ENCODE results near the gene FBXL5. TPM values are rescaled to one million over a fixed set of nuclear protein-coding genes. Genes with fewer than 3 reads are reported as not detected.
A peak's percentile ranks its signal among the peaks of the same experiment; 100 is the strongest.

Gene FBXL5
- total RNA-seq, 1 donor from 2014 or later, result 54.4 TPM

DNA sequence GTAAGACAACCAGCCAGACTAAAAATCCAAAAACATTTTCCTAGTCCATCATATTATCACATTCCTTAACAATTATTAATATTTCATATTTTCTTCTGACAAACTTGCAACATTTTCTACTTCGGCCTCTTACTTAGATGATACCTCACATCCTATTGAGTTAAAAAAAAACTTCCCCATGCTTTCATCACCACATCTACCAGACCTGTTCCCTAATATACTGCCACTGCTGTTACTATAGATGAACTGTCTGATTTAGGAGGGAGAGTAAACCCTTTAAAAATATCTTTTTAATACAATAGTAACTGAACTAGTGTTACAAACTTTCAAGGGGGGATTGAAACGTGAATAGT is 28.0 kb upstream of the FBXL5 start:
- TF ChIP-seq, protein P1, sequence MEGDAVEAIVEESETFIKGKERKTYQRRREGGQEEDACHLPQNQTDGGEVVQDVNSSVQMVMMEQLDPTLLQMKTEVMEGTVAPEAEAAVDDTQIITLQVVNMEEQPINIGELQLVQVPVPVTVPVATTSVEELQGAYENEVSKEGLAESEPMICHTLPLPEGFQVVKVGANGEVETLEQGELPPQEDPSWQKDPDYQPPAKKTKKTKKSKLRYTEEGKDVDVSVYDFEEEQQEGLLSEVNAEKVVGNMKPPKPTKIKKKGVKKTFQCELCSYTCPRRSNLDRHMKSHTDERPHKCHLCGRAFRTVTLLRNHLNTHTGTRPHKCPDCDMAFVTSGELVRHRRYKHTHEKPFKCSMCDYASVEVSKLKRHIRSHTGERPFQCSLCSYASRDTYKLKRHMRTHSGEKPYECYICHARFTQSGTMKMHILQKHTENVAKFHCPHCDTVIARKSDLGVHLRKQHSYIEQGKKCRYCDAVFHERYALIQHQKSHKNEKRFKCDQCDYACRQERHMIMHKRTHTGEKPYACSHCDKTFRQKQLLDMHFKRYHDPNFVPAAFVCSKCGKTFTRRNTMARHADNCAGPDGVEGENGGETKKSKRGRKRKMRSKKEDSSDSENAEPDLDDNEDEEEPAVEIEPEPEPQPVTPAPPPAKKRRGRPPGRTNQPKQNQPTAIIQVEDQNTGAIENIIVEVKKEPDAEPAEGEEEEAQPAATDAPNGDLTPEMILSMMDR (IDR thresholded peaks at IDR 0.05), result no peak
- no peaks in the 10 kb centered on the region for H3K9me3 Mint-ChIP-seq (ENCODE audit: low read depth)
- H3K27me3 Mint-ChIP-seq (ENCODE audit: low read depth), result no peaks in the 10 kb centered on the region
- peaks cover 62% of the 10 kb centered on the region for H3K4me1 Mint-ChIP-seq (ENCODE audit: low read depth)
- peak overlapping the region; percentile 100 for H3K27ac Mint-ChIP-seq (ENCODE audit: unreplicated experiment)
- H3K4me3 Mint-ChIP-seq (ENCODE audit: unreplicated experiment), result peak overlapping the region; percentile 99
- H3K36me3 Mint-ChIP-seq (ENCODE audit: low read depth), result peaks cover 18% of the 10 kb centered on the region
- DNase-seq (ENCODE audit: low spot score), result no peak

DNA sequence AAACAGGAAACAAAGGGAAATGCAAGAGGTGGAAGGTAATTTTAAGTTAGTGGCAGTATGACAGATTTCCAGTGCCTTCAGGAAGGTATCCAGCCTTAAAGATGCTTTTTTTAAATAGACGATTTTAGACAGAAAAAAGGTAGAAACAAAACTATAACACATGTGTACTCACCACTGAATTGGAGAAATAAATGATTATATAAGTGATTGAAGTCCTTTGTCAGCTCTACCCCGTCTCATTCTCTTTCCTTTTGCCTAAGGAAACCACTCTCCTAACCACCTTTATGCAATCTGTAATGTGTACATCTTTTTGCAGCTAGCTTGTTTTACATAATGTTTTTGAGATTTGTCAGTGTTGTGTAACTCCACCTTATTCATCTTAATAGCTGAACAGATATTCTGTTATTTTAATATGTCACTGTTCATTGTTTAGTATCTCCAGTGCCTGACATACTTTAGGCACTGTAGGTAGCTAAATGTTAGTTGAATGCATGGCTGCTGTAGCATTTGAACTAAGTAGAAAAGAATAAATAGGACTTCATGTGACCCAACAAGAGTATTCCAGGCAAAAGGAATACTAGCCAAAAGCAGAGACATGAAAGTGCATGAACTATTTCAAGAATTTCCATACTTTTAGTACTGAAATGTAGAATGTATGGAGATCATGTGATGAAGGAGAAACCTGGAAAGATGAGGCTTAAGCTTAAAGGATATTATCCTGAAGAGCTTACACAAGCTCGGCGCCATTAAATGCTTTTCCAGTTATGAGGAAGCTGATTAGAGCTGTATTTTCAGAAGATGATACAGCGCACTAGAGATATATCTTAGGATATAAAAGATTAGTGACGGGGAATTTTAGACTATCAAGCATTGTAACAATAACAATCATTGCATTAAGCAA is 27.3 kb upstream of the FBXL5 start:
- peak overlapping the region; percentile 99 for H3K4me3 Mint-ChIP-seq (ENCODE audit: unreplicated experiment)
- peaks cover 16% of the 10 kb centered on the region for H3K36me3 Mint-ChIP-seq (ENCODE audit: low read depth)
- H3K27me3 Mint-ChIP-seq (ENCODE audit: low read depth), result no peaks in the 10 kb centered on the region
- TF ChIP-seq, protein P1 (IDR thresholded peaks at IDR 0.05), result no peak
- H3K9me3 Mint-ChIP-seq (ENCODE audit: low read depth), result no peaks in the 10 kb centered on the region
- no peak for DNase-seq (ENCODE audit: low spot score)
- H3K4me1 Mint-ChIP-seq (ENCODE audit: low read depth), result peaks cover 61% of the 10 kb centered on the region
- peak overlapping the region; percentile 100 for H3K27ac Mint-ChIP-seq (ENCODE audit: unreplicated experiment)

DNA sequence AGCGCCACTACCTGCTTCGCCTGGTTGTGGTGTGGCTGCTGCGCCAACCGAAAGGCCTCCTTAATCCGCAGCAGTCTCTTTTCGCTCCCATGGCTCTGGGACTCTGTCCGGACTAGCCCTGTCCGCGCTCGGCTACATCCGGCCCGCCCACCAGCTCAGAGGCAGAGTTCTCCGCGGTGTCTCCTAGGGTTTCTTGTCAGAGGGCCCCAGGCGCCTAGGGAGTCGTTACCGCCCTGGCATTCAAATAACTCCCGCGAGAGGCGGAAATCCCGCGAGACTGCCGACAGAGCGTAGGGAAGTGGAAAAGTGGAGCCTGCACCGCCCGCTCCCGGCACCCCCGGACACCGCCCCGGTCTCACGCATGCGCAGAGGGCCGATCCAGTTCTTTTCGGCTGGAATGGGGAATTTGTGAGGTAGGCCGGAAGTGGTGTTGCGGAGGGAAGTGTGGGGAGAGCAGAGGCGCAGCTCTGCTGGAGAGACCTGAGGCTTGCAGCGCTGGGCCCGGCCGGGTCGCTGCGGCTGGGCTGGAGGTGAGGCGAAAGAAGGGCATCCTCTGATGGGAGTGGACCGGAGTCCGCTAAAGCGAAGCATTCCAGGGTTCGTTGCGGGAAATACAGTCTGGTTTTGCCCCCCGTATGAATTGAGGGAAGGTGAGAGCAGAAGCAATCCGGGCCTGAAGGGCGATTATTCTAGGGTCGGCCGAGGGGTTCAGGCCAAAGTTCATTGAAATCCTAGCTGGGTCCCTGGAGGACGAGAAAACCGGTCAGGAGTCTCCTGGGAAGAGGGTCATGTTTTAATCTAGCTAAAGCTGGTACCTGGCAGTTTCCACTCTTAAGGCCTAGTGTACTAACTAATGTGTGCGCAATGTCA is 26.4 kb upstream of the FBXL5 start, which contains the start of gene FAM200B:
Gene FAM200B, plus strand, starts transcription at position 456 of the 870 bp plus-strand sequence. CDS start 5,151 bp downstream, outside the sequence.
- no peaks in the 10 kb centered on the region for H3K9me3 Mint-ChIP-seq (ENCODE audit: low read depth)
- H3K4me1 Mint-ChIP-seq (ENCODE audit: low read depth), result peaks cover 59% of the 10 kb centered on the region
- TF ChIP-seq, protein P1 (IDR thresholded peaks at IDR 0.05), result peak; percentile 37
- DNase-seq (ENCODE audit: low spot score), result peak; percentile 99
- peaks cover 11% of the 10 kb centered on the region for H3K36me3 Mint-ChIP-seq (ENCODE audit: low read depth)
- peak within 1 kb of the TSS; percentile 100 for H3K27ac Mint-ChIP-seq (ENCODE audit: unreplicated experiment)
- H3K4me3 Mint-ChIP-seq (ENCODE audit: unreplicated experiment), result peak within 1 kb of the TSS; percentile 99
- no peaks in the 10 kb centered on the region for H3K27me3 Mint-ChIP-seq (ENCODE audit: low read depth)

DNA sequence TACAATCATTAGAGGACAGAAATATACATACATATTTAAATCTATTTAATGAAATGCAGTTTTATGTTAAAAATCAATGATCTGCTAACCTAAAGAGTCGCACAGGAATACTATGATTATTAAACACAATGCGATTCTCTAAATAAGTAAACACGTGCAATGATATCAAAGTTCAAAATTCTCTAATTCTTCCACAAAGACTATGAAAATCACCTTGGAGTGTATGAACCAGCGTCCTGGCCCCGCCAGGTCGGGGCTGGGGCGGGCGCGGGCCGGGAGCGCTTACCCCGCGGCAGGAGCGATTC is 25.9 kb upstream of the FBXL5 start:
- no peak for DNase-seq (ENCODE audit: low spot score)
- Mint-ChIP-seq H3K9me3 (ENCODE audit: low read depth) (no peaks in the 10 kb centered on the region), H3K4me1 (ENCODE audit: low read depth) (peaks cover 53% of the 10 kb centered on the region), H3K27me3 (ENCODE audit: low read depth) (no peaks in the 10 kb centered on the region), H3K27ac (ENCODE audit: unreplicated experiment) (peak overlapping the region; percentile 100), H3K36me3 (ENCODE audit: low read depth) (peaks cover 5% of the 10 kb centered on the region), H3K4me3 (ENCODE audit: unreplicated experiment) (peak overlapping the region; percentile 99)
- TF ChIP-seq, protein P1 (IDR thresholded peaks at IDR 0.05), result no peak

DNA sequence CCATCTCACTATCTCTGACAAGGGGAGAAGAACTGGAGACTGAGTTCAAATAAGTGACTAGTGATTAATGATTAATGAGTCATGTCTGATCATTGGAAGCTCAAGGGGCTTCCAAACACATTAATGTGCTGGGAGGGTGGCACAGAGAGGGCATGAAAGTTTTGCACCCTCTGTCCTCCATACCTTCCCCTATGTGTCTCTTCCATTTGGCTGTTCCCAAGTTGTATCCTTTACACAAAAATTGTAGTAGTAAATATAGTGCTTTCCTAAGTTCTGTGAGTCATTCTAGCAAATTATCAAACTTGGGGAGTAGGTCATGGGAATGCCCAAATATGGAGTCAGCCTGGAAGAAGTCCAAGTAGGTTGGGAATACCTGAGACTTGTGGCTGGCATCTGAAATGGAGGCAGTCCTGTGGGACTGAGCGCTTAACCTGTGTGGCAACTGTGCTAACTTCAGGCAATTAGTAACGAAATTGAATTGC is 22.4 kb upstream of the FBXL5 start:
- H3K9me3 Mint-ChIP-seq (ENCODE audit: low read depth), result no peaks in the 10 kb centered on the region
- no peak for DNase-seq (ENCODE audit: low spot score)
- no peaks in the 10 kb centered on the region for H3K27me3 Mint-ChIP-seq (ENCODE audit: low read depth)
- H3K27ac Mint-ChIP-seq (ENCODE audit: unreplicated experiment), result peak overlapping the region; percentile 66
- no peak overlapping the region for H3K4me3 Mint-ChIP-seq (ENCODE audit: unreplicated experiment)
- TF ChIP-seq, protein P1 (IDR thresholded peaks at IDR 0.05), result no peak
- H3K4me1 Mint-ChIP-seq (ENCODE audit: low read depth), result peaks cover 23% of the 10 kb centered on the region
- H3K36me3 Mint-ChIP-seq (ENCODE audit: low read depth), result peaks cover 2% of the 10 kb centered on the region
